Measurements from ENCODE around the gene OR11G2. TPM values are rescaled to one million over a fixed set of nuclear protein-coding genes. Genes with fewer than 3 reads are reported as not detected.

The OR11G2 gene
- total and polyA plus RNA-seq, 2 experiments from 2014 or later = not detected

DNA sequence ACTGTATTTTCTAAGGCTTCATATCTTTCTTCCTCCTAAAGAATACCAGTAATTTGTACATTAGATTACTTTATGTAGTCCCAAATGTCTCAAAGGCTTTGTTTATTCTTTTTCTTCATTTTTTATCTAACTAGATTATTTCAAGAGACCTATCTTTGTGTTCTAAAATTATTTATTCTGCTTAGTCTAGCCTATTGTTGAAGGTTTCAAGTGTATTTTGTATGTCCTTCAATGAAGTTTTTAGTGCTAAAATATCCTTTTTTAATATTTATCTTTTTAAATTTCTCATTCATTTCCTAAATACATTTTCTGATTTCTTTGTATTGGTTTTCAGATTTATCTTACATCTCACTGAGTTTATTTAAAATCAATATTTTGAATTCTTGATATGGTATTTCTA, 26.2 kb upstream of the OR11G2 start:
- Mint-ChIP-seq H3K27ac (no peak overlapping the region), H3K36me3 (ENCODE audit: low read depth) (peaks cover 10% of the 10 kb centered on the region), H3K9me3 (peaks cover 90% of the 10 kb centered on the region), H3K4me3 (no peak overlapping the region), H3K27me3 (ENCODE audit: insufficient read depth, low read depth, poor library complexity) (peaks cover 8% of the 10 kb centered on the region), H3K4me1 (no peaks in the 10 kb centered on the region)
- Histone ChIP-seq H3K36me3 (ENCODE audit: insufficient read depth) (peaks cover 14% of the 10 kb centered on the region; the same call in 1 of the 2 replicates), H3K4me2 (no peak overlapping the region), H3F3A (replicated peaks; ENCODE audit: low read depth) (no peaks in the 10 kb centered on the region), H3K4me3 (no peak overlapping the region), H2AFZ (no peak overlapping the region), H3K4me1 (ENCODE audit: insufficient read depth) (no peaks in the 10 kb centered on the region), H3K27me3 (ENCODE audit: insufficient read depth) (no peaks in the 10 kb centered on the region), H3K27ac (ENCODE audit: low read depth) (no peak overlapping the region), H3K9me2 (ENCODE audit: insufficient read depth) (no peaks in the 10 kb centered on the region), H3K79me2 (replicated peaks; ENCODE audit: insufficient read depth) (no peaks in the 10 kb centered on the region), H4K20me1 (replicated peaks; ENCODE audit: insufficient read depth) (no peaks in the 10 kb centered on the region)
- TF ChIP-seq JUNB (IDR thresholded peaks at IDR 0.05; ENCODE audit: unreplicated experiment) (no peak), CREB1 (CRISPR knock-in tag; IDR thresholded peaks at IDR 0.05; ENCODE audit: low read depth) (no peak), EZH2phosphoT487 (IDR thresholded peaks at IDR 0.05; ENCODE audit: unreplicated experiment) (no peak), ZNF114 (CRISPR knock-in tag; IDR thresholded peaks at IDR 0.05) (no peak), STAT1 (IDR thresholded peaks at IDR 0.05; ENCODE audit: unreplicated experiment) (no peak), POLR2AphosphoS5 (IDR thresholded peaks at IDR 0.05; ENCODE audit: low read depth) (no peak), NANOG (IDR thresholded peaks at IDR 0.05; ENCODE audit: borderline replicate concordance) (no peak), ZNF331 (CRISPR knock-in tag; IDR thresholded peaks at IDR 0.05; ENCODE audit: low read depth) (no peak), EZH2 (IDR thresholded peaks at IDR 0.05; ENCODE audit: low read depth, unreplicated experiment) (no peak), ETS1 (IDR thresholded peaks at IDR 0.05) (no peak)
- TF ChIP-seq, protein P1, sequence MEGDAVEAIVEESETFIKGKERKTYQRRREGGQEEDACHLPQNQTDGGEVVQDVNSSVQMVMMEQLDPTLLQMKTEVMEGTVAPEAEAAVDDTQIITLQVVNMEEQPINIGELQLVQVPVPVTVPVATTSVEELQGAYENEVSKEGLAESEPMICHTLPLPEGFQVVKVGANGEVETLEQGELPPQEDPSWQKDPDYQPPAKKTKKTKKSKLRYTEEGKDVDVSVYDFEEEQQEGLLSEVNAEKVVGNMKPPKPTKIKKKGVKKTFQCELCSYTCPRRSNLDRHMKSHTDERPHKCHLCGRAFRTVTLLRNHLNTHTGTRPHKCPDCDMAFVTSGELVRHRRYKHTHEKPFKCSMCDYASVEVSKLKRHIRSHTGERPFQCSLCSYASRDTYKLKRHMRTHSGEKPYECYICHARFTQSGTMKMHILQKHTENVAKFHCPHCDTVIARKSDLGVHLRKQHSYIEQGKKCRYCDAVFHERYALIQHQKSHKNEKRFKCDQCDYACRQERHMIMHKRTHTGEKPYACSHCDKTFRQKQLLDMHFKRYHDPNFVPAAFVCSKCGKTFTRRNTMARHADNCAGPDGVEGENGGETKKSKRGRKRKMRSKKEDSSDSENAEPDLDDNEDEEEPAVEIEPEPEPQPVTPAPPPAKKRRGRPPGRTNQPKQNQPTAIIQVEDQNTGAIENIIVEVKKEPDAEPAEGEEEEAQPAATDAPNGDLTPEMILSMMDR (conservative IDR thresholded peaks at IDR 0.05; ENCODE audit: low read depth in 2 of 2) = no peak
- TF ChIP-seq, protein P2, sequence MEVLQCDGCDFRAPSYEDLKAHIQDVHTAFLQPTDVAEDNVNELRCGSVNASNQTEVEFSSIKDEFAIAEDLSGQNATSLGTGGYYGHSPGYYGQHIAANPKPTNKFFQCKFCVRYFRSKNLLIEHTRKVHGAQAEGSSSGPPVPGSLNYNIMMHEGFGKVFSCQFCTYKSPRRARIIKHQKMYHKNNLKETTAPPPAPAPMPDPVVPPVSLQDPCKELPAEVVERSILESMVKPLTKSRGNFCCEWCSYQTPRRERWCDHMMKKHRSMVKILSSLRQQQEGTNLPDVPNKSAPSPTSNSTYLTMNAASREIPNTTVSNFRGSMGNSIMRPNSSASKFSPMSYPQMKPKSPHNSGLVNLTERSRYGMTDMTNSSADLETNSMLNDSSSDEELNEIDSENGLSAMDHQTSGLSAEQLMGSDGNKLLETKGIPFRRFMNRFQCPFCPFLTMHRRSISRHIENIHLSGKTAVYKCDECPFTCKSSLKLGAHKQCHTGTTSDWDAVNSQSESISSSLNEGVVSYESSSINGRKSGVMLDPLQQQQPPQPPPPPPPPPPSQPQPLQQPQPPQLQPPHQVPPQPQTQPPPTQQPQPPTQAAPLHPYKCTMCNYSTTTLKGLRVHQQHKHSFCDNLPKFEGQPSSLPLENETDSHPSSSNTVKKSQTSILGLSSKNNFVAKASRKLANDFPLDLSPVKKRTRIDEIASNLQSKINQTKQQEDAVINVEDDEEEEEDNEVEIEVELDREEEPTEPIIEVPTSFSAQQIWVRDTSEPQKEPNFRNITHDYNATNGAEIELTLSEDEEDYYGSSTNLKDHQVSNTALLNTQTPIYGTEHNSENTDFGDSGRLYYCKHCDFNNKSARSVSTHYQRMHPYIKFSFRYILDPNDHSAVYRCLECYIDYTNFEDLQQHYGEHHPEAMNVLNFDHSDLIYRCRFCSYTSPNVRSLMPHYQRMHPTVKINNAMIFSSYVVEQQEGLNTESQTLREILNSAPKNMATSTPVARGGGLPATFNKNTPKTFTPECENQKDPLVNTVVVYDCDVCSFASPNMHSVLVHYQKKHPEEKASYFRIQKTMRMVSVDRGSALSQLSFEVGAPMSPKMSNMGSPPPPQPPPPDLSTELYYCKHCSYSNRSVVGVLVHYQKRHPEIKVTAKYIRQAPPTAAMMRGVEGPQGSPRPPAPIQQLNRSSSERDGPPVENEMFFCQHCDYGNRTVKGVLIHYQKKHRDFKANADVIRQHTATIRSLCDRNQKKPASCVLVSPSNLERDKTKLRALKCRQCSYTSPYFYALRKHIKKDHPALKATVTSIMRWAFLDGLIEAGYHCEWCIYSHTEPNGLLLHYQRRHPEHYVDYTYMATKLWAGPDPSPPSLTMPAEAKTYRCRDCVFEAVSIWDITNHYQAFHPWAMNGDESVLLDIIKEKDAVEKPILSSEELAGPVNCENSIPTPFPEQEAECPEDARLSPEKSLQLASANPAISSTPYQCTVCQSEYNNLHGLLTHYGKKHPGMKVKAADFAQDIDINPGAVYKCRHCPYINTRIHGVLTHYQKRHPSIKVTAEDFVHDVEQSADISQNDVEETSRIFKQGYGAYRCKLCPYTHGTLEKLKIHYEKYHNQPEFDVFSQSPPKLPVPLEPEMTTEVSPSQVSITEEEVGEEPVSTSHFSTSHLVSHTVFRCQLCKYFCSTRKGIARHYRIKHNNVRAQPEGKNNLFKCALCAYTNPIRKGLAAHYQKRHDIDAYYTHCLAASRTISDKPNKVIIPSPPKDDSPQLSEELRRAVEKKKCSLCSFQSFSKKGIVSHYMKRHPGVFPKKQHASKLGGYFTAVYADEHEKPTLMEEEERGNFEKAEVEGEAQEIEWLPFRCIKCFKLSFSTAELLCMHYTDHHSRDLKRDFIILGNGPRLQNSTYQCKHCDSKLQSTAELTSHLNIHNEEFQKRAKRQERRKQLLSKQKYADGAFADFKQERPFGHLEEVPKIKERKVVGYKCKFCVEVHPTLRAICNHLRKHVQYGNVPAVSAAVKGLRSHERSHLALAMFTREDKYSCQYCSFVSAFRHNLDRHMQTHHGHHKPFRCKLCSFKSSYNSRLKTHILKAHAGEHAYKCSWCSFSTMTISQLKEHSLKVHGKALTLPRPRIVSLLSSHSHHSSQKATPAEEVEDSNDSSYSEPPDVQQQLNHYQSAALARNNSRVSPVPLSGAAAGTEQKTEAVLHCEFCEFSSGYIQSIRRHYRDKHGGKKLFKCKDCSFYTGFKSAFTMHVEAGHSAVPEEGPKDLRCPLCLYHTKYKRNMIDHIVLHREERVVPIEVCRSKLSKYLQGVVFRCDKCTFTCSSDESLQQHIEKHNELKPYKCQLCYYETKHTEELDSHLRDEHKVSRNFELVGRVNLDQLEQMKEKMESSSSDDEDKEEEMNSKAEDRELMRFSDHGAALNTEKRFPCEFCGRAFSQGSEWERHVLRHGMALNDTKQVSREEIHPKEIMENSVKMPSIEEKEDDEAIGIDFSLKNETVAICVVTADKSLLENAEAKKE (CRISPR knock-in tag; IDR thresholded peaks at IDR 0.05) = no peak
- TF ChIP-seq, protein P3, sequence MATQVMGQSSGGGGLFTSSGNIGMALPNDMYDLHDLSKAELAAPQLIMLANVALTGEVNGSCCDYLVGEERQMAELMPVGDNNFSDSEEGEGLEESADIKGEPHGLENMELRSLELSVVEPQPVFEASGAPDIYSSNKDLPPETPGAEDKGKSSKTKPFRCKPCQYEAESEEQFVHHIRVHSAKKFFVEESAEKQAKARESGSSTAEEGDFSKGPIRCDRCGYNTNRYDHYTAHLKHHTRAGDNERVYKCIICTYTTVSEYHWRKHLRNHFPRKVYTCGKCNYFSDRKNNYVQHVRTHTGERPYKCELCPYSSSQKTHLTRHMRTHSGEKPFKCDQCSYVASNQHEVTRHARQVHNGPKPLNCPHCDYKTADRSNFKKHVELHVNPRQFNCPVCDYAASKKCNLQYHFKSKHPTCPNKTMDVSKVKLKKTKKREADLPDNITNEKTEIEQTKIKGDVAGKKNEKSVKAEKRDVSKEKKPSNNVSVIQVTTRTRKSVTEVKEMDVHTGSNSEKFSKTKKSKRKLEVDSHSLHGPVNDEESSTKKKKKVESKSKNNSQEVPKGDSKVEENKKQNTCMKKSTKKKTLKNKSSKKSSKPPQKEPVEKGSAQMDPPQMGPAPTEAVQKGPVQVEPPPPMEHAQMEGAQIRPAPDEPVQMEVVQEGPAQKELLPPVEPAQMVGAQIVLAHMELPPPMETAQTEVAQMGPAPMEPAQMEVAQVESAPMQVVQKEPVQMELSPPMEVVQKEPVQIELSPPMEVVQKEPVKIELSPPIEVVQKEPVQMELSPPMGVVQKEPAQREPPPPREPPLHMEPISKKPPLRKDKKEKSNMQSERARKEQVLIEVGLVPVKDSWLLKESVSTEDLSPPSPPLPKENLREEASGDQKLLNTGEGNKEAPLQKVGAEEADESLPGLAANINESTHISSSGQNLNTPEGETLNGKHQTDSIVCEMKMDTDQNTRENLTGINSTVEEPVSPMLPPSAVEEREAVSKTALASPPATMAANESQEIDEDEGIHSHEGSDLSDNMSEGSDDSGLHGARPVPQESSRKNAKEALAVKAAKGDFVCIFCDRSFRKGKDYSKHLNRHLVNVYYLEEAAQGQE (IDR thresholded peaks at IDR 0.05; ENCODE audit: unreplicated experiment) = no peak
- DNase-seq (ENCODE audit: low spot score) (no peak), ATAC-seq (no peak)
